Activated CD8-positive, alpha-beta memory T cell treated with anti-CD3 and anti-CD28 coated beads, Interleukin-2, amount 50 U/mL, for 1 hour (primary cell): ENCODE results near the gene MAGEA11.
"Not testable (repeated sequence)": the region's sequence is repeated elsewhere in the genome, so short reads cannot be mapped to it uniquely, and the experiment has no call there.

Experiments used
- DNase-seq: peaks from one replicate; pipeline ENCODE4 v3.0.0-alpha.2; 2020; ENCODE audit errors: extremely low read depth

MAGEA11 gene

DNA sequence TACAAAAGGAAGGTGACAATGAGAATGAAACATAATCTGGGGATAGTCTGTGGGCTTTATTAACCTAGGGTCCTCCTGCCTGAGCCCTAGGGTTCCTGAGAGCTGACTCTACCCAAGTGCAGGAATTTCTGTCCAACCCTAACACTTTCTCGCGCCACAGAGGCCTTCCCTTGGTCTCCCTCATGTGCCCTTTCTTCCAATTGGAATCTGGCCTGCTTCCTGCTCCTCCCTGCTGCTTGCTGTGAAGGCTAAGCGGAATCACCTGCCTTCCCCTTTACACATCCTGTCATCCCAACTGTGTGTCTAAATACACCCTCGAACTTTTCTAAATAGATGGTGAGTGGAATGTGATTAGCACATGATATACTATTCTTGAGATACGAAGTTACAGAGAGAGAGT, 5.9 kb downstream of the MAGEA11 start:
- DNase-seq: no peak

DNA sequence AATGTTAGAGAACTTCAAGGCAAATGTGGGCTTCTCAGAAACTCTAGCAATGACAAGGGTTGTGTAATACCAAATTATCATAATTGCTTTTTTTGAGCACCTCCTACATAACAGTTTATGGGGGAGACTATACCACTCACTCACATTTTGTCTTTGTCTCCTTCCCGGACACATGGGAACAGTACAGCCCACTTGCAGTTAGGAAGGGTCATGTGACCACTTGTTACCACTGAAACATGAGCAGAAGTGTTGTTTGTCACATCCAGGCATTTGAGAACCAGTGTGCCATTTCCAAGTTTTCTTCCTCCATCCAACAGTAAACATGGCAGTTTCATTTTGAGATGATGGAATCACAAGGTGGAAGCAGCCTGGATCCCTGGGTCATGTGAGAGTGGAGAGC, 6.9 kb downstream of the MAGEA11 start:
- DNase-seq: no peak

DNA sequence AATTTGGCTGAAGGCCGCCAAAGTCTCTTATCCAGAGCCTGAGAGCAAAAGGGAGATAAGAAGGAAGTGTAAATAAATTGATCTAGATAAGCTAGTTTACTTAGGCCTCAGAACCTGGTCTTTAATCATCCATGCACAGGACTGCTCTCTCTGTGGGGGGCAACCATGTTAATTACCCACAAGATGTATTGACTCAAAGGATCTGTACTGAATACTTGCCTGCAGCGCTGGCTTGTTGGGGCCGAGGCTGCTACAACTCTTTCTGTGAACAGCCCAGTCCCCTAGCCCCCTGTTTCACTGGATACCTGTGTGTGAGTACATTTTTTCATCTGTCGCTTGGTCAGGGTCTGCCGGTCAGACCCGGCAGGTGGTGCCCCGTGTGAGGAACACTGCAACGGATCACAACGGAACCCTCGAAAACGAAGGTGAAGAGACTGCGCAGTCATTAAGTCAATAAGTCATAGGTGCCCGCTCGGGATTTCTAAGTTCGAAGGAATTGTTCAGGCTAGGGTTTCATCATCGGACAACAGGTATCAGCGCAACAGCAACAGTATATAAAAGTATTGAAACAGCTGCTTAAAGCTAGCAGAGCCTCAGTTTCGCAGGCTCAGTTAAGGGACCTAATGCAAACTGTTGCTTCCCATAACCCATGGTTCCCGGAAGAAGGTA, 8.3 kb downstream of the MAGEA11 start:
- no peak for DNase-seq

- not testable (repeated sequence) for DNase-seq
Measured at GRCh38 chrX:149721241-149721640, 9.4 kb downstream of the MAGEA11 start.

DNA sequence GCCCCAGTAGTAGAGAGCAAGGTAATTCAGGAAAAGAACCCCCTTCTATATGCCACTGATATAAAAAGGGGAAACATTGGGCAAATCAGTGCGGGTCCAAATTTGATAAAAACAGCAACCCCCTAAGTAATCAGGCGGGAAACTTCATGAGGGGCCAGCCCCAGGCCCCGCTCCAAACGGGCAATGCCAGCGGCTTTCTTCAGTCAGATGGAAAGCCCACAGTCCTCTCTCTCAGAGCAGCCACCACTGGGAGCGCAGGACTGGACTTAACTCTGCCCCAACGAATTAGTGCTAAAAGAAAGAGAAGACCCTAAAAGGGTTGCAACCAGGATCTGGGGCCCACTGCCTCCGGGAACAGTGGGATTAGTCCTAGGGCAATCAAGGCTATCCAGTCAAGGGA, 9.9 kb downstream of the MAGEA11 start:
- DNase-seq: no peak

GRCh38 chrX:149723583-149724118, 11.8 kb downstream of the MAGEA11 start:
- DNase-seq: not testable (repeated sequence)

DNA sequence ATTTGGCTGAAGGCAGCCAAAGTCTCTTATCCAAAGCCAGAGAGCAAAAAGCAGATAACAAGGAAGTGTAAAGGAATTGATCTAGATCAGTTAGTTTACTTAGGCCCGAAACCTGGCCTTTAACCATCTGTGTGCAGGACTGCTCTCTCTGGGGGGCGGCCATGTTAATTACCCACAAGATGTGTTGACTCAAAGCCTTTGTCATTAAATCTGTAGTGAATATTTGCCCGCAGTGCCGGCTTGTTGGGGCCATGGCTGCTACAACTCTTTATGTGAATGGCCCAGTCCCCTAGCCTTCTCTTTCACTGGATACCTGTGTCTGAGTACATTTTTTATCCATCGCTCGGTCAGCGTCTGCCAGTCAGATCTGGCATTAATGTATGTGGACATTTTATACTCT, 15.4 kb downstream of the MAGEA11 start:
- not testable (repeated sequence) for DNase-seq

- DNase-seq: not testable (repeated sequence)
Measured at GRCh38 chrX:149742269-149742668, 30.4 kb downstream of the MAGEA11 start.

GRCh38 chrX:149746390-149747007, 34.6 kb downstream of the MAGEA11 start:
- DNase-seq: not testable (repeated sequence)

DNA sequence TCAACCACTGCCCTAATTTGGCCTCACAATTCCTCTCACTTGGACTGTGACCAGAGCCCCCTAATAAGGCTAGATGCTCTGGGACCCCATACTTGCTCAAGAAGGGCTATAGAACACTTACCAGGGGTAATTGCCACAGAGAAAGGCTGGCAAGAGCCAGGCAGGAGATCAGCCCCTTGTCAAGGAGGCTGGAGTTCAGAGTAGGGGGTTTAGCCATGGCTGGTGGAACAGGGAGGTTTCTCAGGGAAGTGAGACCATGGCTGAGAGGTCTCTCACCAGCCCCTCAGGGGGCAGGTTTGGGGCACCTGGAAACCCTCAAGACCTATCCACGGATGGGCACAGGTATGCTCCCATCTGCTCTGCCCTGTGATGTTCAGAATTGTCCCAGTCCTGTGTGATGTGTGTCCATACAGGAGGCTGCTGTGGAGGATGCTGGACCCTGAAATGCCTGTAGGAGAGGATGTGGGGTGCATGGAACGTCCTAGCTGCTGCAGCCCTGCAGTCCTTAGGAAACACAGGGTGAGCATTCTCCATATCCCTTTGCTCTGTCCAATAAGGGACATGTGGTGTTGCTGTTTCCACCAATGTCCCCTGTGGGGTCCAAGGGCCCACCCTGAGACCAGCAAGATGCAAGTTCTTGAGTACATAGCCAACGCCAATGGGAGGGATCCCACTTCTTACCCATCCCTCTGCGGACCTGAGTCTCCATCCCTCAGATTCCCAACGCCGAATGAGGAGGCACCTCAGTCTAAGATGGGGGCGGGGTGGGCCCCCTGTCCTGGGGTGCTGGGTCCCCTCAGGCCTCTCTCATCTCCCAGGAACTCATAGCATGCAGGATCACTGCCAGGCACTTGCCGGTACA, 45.6 kb downstream of the MAGEA11 start:
- no peak for DNase-seq

GRCh38 chrX:149758068-149758714, 46.3 kb downstream of the MAGEA11 start:
- DNase-seq: no peak

DNA sequence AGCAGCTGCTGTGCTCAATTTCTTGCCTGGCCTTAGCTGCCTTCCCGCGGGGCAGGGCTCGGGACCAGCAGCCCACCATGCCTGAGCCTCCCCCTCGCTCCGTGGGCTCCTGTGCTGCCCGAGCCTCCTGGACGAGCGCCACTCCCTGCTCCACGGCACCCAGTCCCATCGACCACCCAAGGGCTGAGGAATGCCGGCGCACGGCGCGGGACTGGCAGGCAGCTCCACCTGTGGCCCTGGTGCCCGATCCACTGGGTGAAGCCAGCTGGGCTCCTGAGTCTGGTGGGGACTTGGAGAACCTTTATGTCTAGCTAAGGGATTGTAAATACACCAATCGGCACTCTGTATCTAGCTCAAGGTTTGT, 46.8 kb downstream of the MAGEA11 start:
- DNase-seq: not testable (repeated sequence)

DNA sequence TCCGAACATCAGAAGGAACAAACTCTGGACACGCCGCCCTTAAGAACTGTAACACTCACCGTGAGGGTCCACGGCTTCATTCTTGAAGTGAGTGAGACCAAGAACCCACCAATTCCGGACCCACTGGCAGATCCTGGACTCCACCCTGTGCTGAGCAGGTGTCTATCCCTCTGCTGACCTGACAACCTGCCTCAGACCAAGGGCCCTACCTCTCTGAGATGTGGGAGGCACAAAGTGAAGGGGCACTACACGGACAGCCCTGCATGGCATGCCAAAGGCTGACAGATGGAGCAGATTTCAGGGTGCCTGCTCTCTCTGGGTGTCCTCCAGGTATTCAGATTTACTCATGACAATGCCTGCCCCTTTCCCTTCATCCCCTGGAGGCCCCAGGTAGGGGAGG, 48.0 kb downstream of the MAGEA11 start:
- DNase-seq: no peak

DNA sequence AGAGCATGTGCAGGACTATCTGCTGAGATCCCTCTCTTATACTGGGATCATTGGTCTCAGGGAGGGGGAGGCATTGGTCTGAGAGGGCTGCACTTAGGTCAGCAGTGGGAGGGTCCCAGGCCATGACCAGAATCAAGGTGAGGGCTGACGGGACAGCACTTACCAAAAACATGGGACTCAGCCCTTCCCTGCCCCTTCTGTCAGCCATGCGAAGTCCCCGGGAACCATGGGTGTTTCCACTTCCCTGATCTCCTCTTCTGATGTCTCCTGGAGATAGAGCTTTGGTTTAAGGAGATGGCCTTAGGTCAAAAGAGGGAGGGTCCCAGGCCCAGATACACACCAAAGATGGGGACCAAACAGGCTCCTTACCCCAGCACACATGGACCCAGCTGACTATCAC, 49.1 kb downstream of the MAGEA11 start:
- DNase-seq: no peak

- not testable (repeated sequence) for DNase-seq
Measured at GRCh38 chrX:149761858-149762674, 50.2 kb downstream of the MAGEA11 start.

DNA sequence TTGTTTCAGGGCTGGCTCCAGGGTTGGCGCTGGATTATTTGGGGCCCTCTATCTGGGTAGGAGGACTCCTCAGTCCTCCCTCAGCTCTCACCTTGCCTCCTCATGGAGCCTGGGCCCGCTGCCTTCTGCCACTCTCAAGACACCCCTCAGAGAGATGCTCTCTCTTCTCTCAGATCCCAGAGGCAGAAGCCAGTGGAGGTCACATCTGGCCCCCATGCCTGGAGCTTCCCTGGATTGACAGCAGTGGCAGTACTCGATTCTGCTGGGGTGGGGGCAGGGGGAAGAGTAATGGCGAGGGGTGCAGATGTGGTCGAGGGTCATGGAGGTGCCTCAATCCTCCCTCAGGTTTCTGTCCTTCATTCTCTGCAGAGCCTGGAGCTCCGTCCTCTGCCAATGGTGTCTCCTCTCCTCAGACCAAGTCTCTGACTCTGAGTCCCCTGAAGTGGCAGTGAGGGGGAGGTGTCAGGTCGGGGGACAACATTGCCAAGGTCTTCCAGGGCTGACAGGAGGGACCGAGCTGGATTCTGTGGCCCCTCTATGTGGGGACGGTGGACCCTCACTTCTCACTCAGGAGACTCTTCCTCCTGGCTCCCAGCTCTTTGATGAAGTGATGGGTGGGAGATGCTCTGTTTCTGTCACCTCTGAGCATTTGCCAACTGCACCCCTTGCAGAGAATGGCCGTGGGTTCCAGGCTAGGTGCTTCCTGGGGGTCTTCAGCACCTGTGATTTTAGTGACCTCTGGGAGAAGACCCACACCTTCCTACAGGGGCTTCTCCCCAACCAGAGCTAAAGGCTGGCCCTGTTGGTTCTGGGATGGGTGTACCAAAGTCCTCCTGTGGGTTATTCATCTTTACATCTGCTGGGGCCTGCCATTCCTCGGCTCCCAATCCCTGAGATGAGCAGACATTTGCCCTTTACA, 51.1 kb downstream of the MAGEA11 start:
- no peak for DNase-seq
